Spleen (tissue), 7 donors: ENCODE data around the gene LSAMP.

Experiments
- CTCF ChIP-seq, 11 experiments: fragments of 200-600 bp in 7 of 11; fragments of 450-650 bp in 4 of 11; sonication (generic) in 4 of 11; IDR thresholded peaks in 8 of 11; conservative IDR thresholded peaks in 3 of 11; 1 replicate in 7 of 11; 2 replicates in 4 of 11; pipeline versions ENCODE4 v1.4.0 to v1.8.0; 2016 to 2021; ENCODE audit warnings: antibody characterized with exemption in 11 of 11, inconsistent platforms in 4 of 11, mild to moderate bottlenecking in 1 of 11
- POLR2AphosphoS5 ChIP-seq, 3 donors: sonication (generic); formaldehyde crosslinking; IDR thresholded peaks; one replicate each; pipeline ENCODE4 v1.5.1; 2017; ENCODE audit warnings: antibody characterized with exemption in 3 of 3
- donor health status: DM: no; HTN: no; CAD: no; lungs with moderate emphysema.
- donor health status: DM: no; HTN: no; CAD: no.
- donor health status: DM: no; HTN: no; CAD: no.

- TF ChIP-seq CTCF (IDR thresholded peaks at IDR 0.05 in 8 of 11, conservative IDR thresholded peaks at IDR 0.05 in 3 of 11) (no peak), POLR2AphosphoS5 (IDR thresholded peaks at IDR 0.05) (no peak)
These were observed 244.2 kb downstream of the LSAMP start for GRCh38 chr3:116200956-116201690.
